ENCODE data around the gene WDR5.

WDR5 gene

GRCh38 chr9:134158242-134158641 lies 22.4 kb downstream of the WDR5 start:
- DNase-seq (ENCODE audit: low read depth in 1 of 2, low spot score in 1 of 2) = no peak

GRCh38 chr9:134158753-134159392 lies 23.0 kb downstream of the WDR5 start:
- no peak for DNase-seq (ENCODE audit: low read depth in 1 of 2, low spot score in 1 of 2)

- no peak for DNase-seq (ENCODE audit: low read depth in 1 of 2, low spot score in 1 of 2)
Observed at GRCh38 chr9:134159566-134160245, 23.8 kb downstream of the WDR5 start.

GRCh38 chr9:134161647-134162046 lies 25.8 kb downstream of the WDR5 start:
- DNase-seq (ENCODE audit: low read depth in 1 of 2, low spot score in 1 of 2) = no peak

GRCh38 chr9:134162212-134162775 lies 26.4 kb downstream of the WDR5 start:
- no peak for DNase-seq (ENCODE audit: low read depth in 1 of 2, low spot score in 1 of 2)

- DNase-seq (ENCODE audit: low read depth in 1 of 2, low spot score in 1 of 2) = no peak
Observed at GRCh38 chr9:134162926-134163370, 27.1 kb downstream of the WDR5 start.

- peak; percentile 42 to 54 for DNase-seq (ENCODE audit: low read depth in 1 of 2, low spot score in 1 of 2)
Observed at GRCh38 chr9:134163371-134164196, 27.7 kb downstream of the WDR5 start.

- DNase-seq (ENCODE audit: low read depth in 1 of 2, low spot score in 1 of 2) = no peak
Observed at GRCh38 chr9:134164879-134165278, 29.0 kb downstream of the WDR5 start.

GRCh38 chr9:134165357-134166315 lies 29.8 kb downstream of the WDR5 start:
- peak in 1 of 2 donors; percentile 34 for DNase-seq (ENCODE audit: low read depth in 1 of 2, low spot score in 1 of 2)

- no peak for DNase-seq (ENCODE audit: low read depth in 1 of 2, low spot score in 1 of 2)
Observed at GRCh38 chr9:134166374-134166773, 30.5 kb downstream of the WDR5 start.

- no peak for DNase-seq (ENCODE audit: low read depth in 1 of 2, low spot score in 1 of 2)
Observed at GRCh38 chr9:134167530-134167931, 31.6 kb downstream of the WDR5 start.

- DNase-seq (ENCODE audit: low read depth in 1 of 2, low spot score in 1 of 2) = no peak
Observed at GRCh38 chr9:134168757-134169550, 33.1 kb downstream of the WDR5 start.

- no peak for DNase-seq (ENCODE audit: low read depth in 1 of 2, low spot score in 1 of 2)
Observed at GRCh38 chr9:134169724-134170401, 34.0 kb downstream of the WDR5 start.

- no peak for DNase-seq (ENCODE audit: low read depth in 1 of 2, low spot score in 1 of 2)
Observed at GRCh38 chr9:134170532-134171315, 34.8 kb downstream of the WDR5 start.

- DNase-seq (ENCODE audit: low read depth in 1 of 2, low spot score in 1 of 2) = no peak
Observed at GRCh38 chr9:134171316-134172197, 35.7 kb downstream of the WDR5 start.

GRCh38 chr9:134172198-134173126 lies 36.6 kb downstream of the WDR5 start:
- DNase-seq (ENCODE audit: low read depth in 1 of 2, low spot score in 1 of 2) = no peak

All from stimulated activated CD4-positive, alpha-beta T cell treated with anti-CD3 and anti-CD28 coated beads, Interleukin-15, amount 100 ng/mL, for 1 hour (primary cell).